OCI-LY3 (cell line): ENCODE data around the gene SYNRG.

Source experiments
- EZH2phosphoT487 ChIP-seq: fragments of 200-600 bp; shearing (Covaris generic); IDR thresholded peaks from 2 replicates; pipeline ENCODE4 v1.6.1; 2018; ENCODE audit warnings: antibody characterized with exemption, mixed run types, low read depth
- TF ChIP-seq, protein P1 (sequence below): fragments of 200-600, 300-600 bp; sonication (generic); IDR thresholded peaks from 2 replicates; pipeline ENCODE4 v1.5.1; 2014; ENCODE audit warnings: antibody characterized with exemption, low read length, low read depth

DNA sequence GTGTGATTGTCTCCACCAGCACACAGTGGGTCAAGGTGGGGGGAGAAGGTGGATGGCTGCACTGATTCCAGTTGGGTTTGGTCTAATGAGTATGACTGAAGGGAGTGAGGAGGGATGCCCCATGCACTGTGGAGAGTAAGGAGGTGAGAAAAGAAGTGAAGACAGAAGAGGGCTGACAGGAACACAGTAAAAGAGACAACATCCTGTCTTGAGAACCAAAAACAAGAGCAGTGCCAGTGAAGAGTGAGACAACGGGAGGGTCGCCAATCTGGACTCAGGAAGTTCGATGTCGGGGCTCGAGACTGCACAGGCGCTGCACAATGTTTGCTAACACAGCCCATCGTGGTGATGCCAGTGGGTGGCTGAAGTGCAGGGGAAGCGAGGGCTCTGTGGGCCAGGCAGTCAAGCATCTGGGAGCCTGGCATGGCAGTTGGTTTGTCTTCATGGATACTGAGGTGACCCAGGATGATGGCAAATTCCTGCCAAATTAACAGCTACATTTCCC is 85.5 kb downstream of the SYNRG start:
- TF ChIP-seq, protein P1, sequence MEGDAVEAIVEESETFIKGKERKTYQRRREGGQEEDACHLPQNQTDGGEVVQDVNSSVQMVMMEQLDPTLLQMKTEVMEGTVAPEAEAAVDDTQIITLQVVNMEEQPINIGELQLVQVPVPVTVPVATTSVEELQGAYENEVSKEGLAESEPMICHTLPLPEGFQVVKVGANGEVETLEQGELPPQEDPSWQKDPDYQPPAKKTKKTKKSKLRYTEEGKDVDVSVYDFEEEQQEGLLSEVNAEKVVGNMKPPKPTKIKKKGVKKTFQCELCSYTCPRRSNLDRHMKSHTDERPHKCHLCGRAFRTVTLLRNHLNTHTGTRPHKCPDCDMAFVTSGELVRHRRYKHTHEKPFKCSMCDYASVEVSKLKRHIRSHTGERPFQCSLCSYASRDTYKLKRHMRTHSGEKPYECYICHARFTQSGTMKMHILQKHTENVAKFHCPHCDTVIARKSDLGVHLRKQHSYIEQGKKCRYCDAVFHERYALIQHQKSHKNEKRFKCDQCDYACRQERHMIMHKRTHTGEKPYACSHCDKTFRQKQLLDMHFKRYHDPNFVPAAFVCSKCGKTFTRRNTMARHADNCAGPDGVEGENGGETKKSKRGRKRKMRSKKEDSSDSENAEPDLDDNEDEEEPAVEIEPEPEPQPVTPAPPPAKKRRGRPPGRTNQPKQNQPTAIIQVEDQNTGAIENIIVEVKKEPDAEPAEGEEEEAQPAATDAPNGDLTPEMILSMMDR: no peak
- no peak for TF ChIP-seq EZH2phosphoT487
